Progenitor cell of endocrine pancreas (in vitro differentiated cells): ENCODE results near the gene SP100. TPM values are rescaled to one million over a fixed set of nuclear protein-coding genes. Genes with fewer than 3 reads are reported as not detected.
A peak's percentile ranks its signal among the peaks of the same experiment; 100 is the strongest.

ENCODE experiments used
- DNase-seq: peaks from one replicate; pipeline ENCODE4 v3.0.0; 2021; ENCODE audit warnings: low spot score; ENCODE audit not compliant: unreplicated experiment
- H3K27ac Mint-ChIP-seq: 2 replicates; pipeline ENCODE4 v1.8.0; 2021; ENCODE audit warnings: mild to moderate bottlenecking, moderate library complexity, mixed read lengths
- H3K27me3 Mint-ChIP-seq: 2 replicates; pipeline ENCODE4 v1.8.0; 2021; ENCODE audit warnings: mixed read lengths
- H3K36me3 Mint-ChIP-seq: 2 replicates; pipeline ENCODE4 v1.8.0; 2022; ENCODE audit warnings: mixed read lengths; ENCODE audit not compliant: insufficient read depth
- H3K4me1 Mint-ChIP-seq: 2 replicates; pipeline ENCODE4 v1.8.0; 2021; ENCODE audit warnings: low read depth, mixed read lengths
- H3K4me3 Mint-ChIP-seq: 2 replicates; pipeline ENCODE4 v1.8.0; 2021; ENCODE audit warnings: low read depth, mild to moderate bottlenecking, moderate library complexity, mixed read lengths
- H3K9me3 Mint-ChIP-seq: 2 replicates; pipeline ENCODE4 v1.8.0; 2021; ENCODE audit warnings: low read depth, mixed read lengths
- CTCF ChIP-seq: fragments of 200-600 bp; sonication (generic); IDR thresholded peaks from one replicate; pipeline ENCODE4 v1.5.0; 2021; ENCODE audit warnings: antibody characterized with exemption, mild to moderate bottlenecking; ENCODE audit not compliant: unreplicated experiment
- total RNA-seq: library from RNA; stranded (reverse); gene quantifications from 2 replicates; pipeline ENCODE4 v1.2.1, GENCODE V29; 2021

Gene SP100
- total RNA-seq, 1 donor from 2014 or later = 2.3 TPM

DNA sequence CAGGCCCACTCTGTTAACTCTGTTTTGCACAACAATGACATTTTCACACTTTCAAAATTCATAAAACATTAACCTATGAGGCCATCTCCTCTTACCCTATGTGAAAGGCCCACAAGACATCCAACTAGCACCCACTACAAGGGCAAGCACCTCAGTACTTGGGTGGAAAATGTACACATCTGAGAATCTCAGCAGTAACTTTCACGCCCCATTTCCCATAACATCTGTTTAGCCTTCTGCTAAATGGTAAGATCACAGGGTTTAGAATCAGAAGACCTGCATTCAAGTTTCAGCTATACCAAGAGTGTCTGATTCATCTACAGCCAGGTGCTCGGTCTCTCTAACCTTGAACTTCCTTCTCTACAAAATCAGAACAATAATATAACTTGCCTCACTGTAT, 89.2 kb downstream of the SP100 start:
- Mint-ChIP-seq H3K4me3 (no peak overlapping the region), H3K36me3 (no peaks in the 10 kb centered on the region), H3K4me1 (no peaks in the 10 kb centered on the region), H3K9me3 (peaks cover 5% of the 10 kb centered on the region), H3K27me3 (no peaks in the 10 kb centered on the region), H3K27ac (no peak overlapping the region)
- TF ChIP-seq CTCF = no peak
- no peak for DNase-seq

- TF ChIP-seq CTCF = no peak
- H3K36me3 Mint-ChIP-seq = peaks cover 3% of the 10 kb centered on the region
- H3K27me3 Mint-ChIP-seq = no peaks in the 10 kb centered on the region
- H3K9me3 Mint-ChIP-seq = peaks cover 3% of the 10 kb centered on the region
- H3K27ac Mint-ChIP-seq = peak overlapping the region; percentile 83
- peaks cover 12% of the 10 kb centered on the region for H3K4me1 Mint-ChIP-seq
- no peak for DNase-seq
- peak overlapping the region; percentile 20 for H3K4me3 Mint-ChIP-seq
Measured at GRCh38 chr2:230512955-230513748, 97.2 kb downstream of the SP100 start.

- Mint-ChIP-seq H3K9me3 (peaks cover 24% of the 10 kb centered on the region), H3K4me3 (no peak overlapping the region), H3K27ac (no peak overlapping the region), H3K36me3 (peaks cover 5% of the 10 kb centered on the region), H3K27me3 (no peaks in the 10 kb centered on the region), H3K4me1 (no peaks in the 10 kb centered on the region)
- no peak for TF ChIP-seq CTCF
- DNase-seq = no peak
Measured at GRCh38 chr2:230520061-230520874, 104.3 kb downstream of the SP100 start.

GRCh38 chr2:230520875-230521155, 104.8 kb downstream of the SP100 start:
- no peak for DNase-seq
- TF ChIP-seq CTCF = no peak
- no peaks in the 10 kb centered on the region for H3K4me1 Mint-ChIP-seq
- peaks cover 5% of the 10 kb centered on the region for H3K36me3 Mint-ChIP-seq
- no peak overlapping the region for H3K4me3 Mint-ChIP-seq
- H3K9me3 Mint-ChIP-seq = peaks cover 24% of the 10 kb centered on the region
- no peaks in the 10 kb centered on the region for H3K27me3 Mint-ChIP-seq
- H3K27ac Mint-ChIP-seq = no peak overlapping the region

GRCh38 chr2:230521386-230521785, 105.4 kb downstream of the SP100 start:
- no peak for DNase-seq
- Mint-ChIP-seq H3K27ac (no peak overlapping the region), H3K9me3 (peaks cover 24% of the 10 kb centered on the region), H3K4me1 (no peaks in the 10 kb centered on the region), H3K27me3 (no peaks in the 10 kb centered on the region), H3K36me3 (peaks cover 5% of the 10 kb centered on the region), H3K4me3 (no peak overlapping the region)
- no peak for TF ChIP-seq CTCF
